WTC11 (cell line): ENCODE results near the gene FXYD3. TPM values are rescaled to one million over a fixed set of nuclear protein-coding genes. Genes with fewer than 3 reads are reported as not detected.

Experiments used
- ATAC-seq: fragments of 200-7000 bp; cut with Tn5 transposase; 2 replicates; pipeline ENCODE4 v1.10.0; 2021; ENCODE audit warnings: mild to moderate bottlenecking, moderate library complexity
- CTCF ChIA-PET: fragments of 300-600 bp; sonication (Branson Sonifier 250); formaldehyde crosslinking; loops from one replicate; lab custom pipeline; 2021; ENCODE audit warnings: antibody characterized with exemption; lab: Charles Lee
- POLR2A ChIA-PET: fragments of 350-600 bp; sonication (Branson Sonifier 250); formaldehyde crosslinking; loops from one replicate; lab custom pipeline; 2021; ENCODE audit warnings: antibody characterized with exemption; lab: Charles Lee
- DNase-seq: peaks from one replicate; pipeline ENCODE4 v3.0.0; 2021; ENCODE audit warnings: low spot score
- H3K27ac Mint-ChIP-seq: 2 replicates; pipeline ENCODE4 v1.8.0; 2021; ENCODE audit warnings: mixed read lengths
- H3K27me3 Mint-ChIP-seq: 2 replicates; pipeline ENCODE4 v1.8.0; 2021; ENCODE audit warnings: low read depth, mild to moderate bottlenecking, moderate library complexity, mixed read lengths
- H3K36me3 Mint-ChIP-seq: 2 replicates; pipeline ENCODE4 v1.8.0; 2021; ENCODE audit warnings: mixed read lengths
- H3K4me1 Mint-ChIP-seq: 2 replicates; pipeline ENCODE4 v1.8.0; 2022; ENCODE audit warnings: mixed read lengths
- H3K4me3 Mint-ChIP-seq: 2 replicates; pipeline ENCODE4 v1.8.0; 2021; ENCODE audit warnings: mild to moderate bottlenecking, moderate library complexity, mixed read lengths
- H3K9me3 Mint-ChIP-seq: 2 replicates; pipeline ENCODE4 v1.8.0; 2021; ENCODE audit warnings: mixed read lengths
- ATF1 ChIP-seq: sonication (generic); formaldehyde crosslinking; IDR thresholded peaks from 2 replicates; pipeline ENCODE4 v1.8.1; 2023; ENCODE audit warnings: mild to moderate bottlenecking, moderate library complexity, missing genetic modification reagents
- EMX1 ChIP-seq: fragments of 250-450 bp; sonication (Bioruptor Pico); IDR thresholded peaks from 2 replicates; pipeline ENCODE4 v1.8.0; 2021; ENCODE audit warnings: mild to moderate bottlenecking
- FOXK1 ChIP-seq: sonication (generic); formaldehyde crosslinking; IDR thresholded peaks from 2 replicates; pipeline ENCODE4 v1.8.0; 2022; ENCODE audit warnings: mild to moderate bottlenecking, moderate library complexity, missing genetic modification reagents
- HMGA2 ChIP-seq: fragments of 250-450 bp; sonication (Bioruptor Pico); IDR thresholded peaks from 2 replicates; pipeline ENCODE4 v1.4.0; 2021; ENCODE audit warnings: mild to moderate bottlenecking, moderate library complexity
- MYBL2 ChIP-seq: sonication (generic); formaldehyde crosslinking; IDR thresholded peaks from 2 replicates; pipeline ENCODE4 v1.8.1; 2023; ENCODE audit warnings: mild to moderate bottlenecking, moderate library complexity, missing genetic modification reagents
- NR1H2 ChIP-seq: sonication (generic); formaldehyde crosslinking; IDR thresholded peaks from 2 replicates; pipeline ENCODE4 v1.9.0; 2021; ENCODE audit warnings: mild to moderate bottlenecking, moderate library complexity, missing genetic modification reagents
- NR2C2 ChIP-seq: sonication (generic); formaldehyde crosslinking; IDR thresholded peaks from 2 replicates; pipeline ENCODE4 v1.8.0; 2022; ENCODE audit warnings: mild to moderate bottlenecking, missing genetic modification reagents
- NR3C1 ChIP-seq: sonication (generic); formaldehyde crosslinking; conservative IDR thresholded peaks from 2 replicates; pipeline ENCODE4 v1.8.1; 2023; ENCODE audit warnings: low read depth, mild to moderate bottlenecking, missing genetic modification reagents
- PRRX2 ChIP-seq: fragments of 250-450 bp; sonication (Bioruptor Pico); IDR thresholded peaks from 2 replicates; pipeline ENCODE4 v1.8.0; 2021; ENCODE audit warnings: mild to moderate bottlenecking
- SMAD3 ChIP-seq: sonication (generic); formaldehyde crosslinking; IDR thresholded peaks from 2 replicates; pipeline ENCODE4 v1.8.0; 2022; ENCODE audit warnings: missing genetic modification reagents, mild to moderate bottlenecking, borderline replicate concordance
- SOX15 ChIP-seq: fragments of 250-450 bp; sonication (Bioruptor Pico); IDR thresholded peaks from 2 replicates; pipeline ENCODE4 v1.9.0; 2021; ENCODE audit warnings: mild to moderate bottlenecking
- TCF7 ChIP-seq: sonication (generic); formaldehyde crosslinking; IDR thresholded peaks from 2 replicates; pipeline ENCODE4 v1.8.0; 2022; ENCODE audit warnings: mild to moderate bottlenecking, low read depth, missing genetic modification reagents, moderate library complexity
- ZNF138 ChIP-seq: sonication (generic); formaldehyde crosslinking; conservative IDR thresholded peaks from 2 replicates; pipeline ENCODE4 v1.8.1; 2022; ENCODE audit warnings: mild to moderate bottlenecking, moderate library complexity, missing genetic modification reagents
- ZNF219 ChIP-seq: sonication (generic); formaldehyde crosslinking; IDR thresholded peaks from 2 replicates; pipeline ENCODE4 v1.8.0; 2023; ENCODE audit warnings: missing genetic modification reagents, mild to moderate bottlenecking, borderline replicate concordance
- ZNF232 ChIP-seq: sonication (generic); formaldehyde crosslinking; IDR thresholded peaks from 2 replicates; pipeline ENCODE4 v1.8.0; 2022; ENCODE audit warnings: mild to moderate bottlenecking, missing genetic modification reagents
- ZNF425 ChIP-seq: fragments of 250-450 bp; sonication (Bioruptor Pico); conservative IDR thresholded peaks from 2 replicates; pipeline ENCODE4 v1.9.0; 2021; ENCODE audit warnings: mild to moderate bottlenecking
- ZNF512 ChIP-seq: sonication (generic); formaldehyde crosslinking; IDR thresholded peaks from 2 replicates; pipeline ENCODE4 v1.8.1; 2022; ENCODE audit warnings: missing genetic modification reagents, borderline replicate concordance
- ZSCAN18 ChIP-seq: fragments of 250-450 bp; sonication (Bioruptor Pico); IDR thresholded peaks from 2 replicates; pipeline ENCODE4 v2.1.2; 2022; ENCODE audit warnings: mild to moderate bottlenecking, moderate library complexity
- total RNA-seq: library from RNA; stranded (reverse); gene quantifications from 3 replicates; pipeline ENCODE4 v1.2.3, GENCODE V29; 2021
- TF ChIP-seq, protein P1 (sequence below): sonication (generic); formaldehyde crosslinking; IDR thresholded peaks from 2 replicates; pipeline ENCODE4 v1.8.0; 2022; ENCODE audit warnings: mild to moderate bottlenecking, missing genetic modification reagents
- TF ChIP-seq, protein P2 (sequence below): sonication (generic); formaldehyde crosslinking; IDR thresholded peaks from 2 replicates; pipeline ENCODE4 v1.8.1; 2022; ENCODE audit warnings: low read depth, missing genetic modification reagents, borderline replicate concordance
- TF ChIP-seq, protein P3 (sequence below): sonication (generic); formaldehyde crosslinking; conservative IDR thresholded peaks from 2 replicates; pipeline ENCODE4 v1.8.1; 2023; ENCODE audit warnings: mild to moderate bottlenecking, low read depth, missing genetic modification reagents, moderate library complexity

FXYD3 gene
- total RNA-seq, 1 experiment from 2014 or later, result 1.8 TPM

- peaks cover 7% of the 10 kb centered on the region for H3K9me3 Mint-ChIP-seq
- ChIA-PET CTCF (interaction anchor here (0.6 to 2.4 kb wide), 5 partner anchors 10 to 36 kb away, joined by 3 to 11 read pairs (median 9); no protein-coding TSS in a partner anchor), POLR2A (interaction anchor here (0.9 kb wide), 1 partner anchor 13 kb away, joined by 3 read pairs; no protein-coding TSS in a partner anchor)
- no peak for DNase-seq
- TF ChIP-seq ZNF232 (no peak), ZNF219 (CRISPR knock-in tag) (no peak), SOX15 (no peak), TCF7 (CRISPR knock-in tag) (no peak), ZNF138 (CRISPR knock-in tag) (no peak), MYBL2 (CRISPR knock-in tag) (no peak), ATF1 (CRISPR knock-in tag) (no peak), SMAD3 (CRISPR knock-in tag) (no peak), EMX1 (CRISPR knock-in tag) (no peak), ZNF512 (CRISPR knock-in tag) (no peak), PRRX2 (no peak), HMGA2 (CRISPR knock-in tag) (no peak), NR1H2 (no peak), NR3C1 (CRISPR knock-in tag) (no peak)
- TF ChIP-seq, protein P1, sequence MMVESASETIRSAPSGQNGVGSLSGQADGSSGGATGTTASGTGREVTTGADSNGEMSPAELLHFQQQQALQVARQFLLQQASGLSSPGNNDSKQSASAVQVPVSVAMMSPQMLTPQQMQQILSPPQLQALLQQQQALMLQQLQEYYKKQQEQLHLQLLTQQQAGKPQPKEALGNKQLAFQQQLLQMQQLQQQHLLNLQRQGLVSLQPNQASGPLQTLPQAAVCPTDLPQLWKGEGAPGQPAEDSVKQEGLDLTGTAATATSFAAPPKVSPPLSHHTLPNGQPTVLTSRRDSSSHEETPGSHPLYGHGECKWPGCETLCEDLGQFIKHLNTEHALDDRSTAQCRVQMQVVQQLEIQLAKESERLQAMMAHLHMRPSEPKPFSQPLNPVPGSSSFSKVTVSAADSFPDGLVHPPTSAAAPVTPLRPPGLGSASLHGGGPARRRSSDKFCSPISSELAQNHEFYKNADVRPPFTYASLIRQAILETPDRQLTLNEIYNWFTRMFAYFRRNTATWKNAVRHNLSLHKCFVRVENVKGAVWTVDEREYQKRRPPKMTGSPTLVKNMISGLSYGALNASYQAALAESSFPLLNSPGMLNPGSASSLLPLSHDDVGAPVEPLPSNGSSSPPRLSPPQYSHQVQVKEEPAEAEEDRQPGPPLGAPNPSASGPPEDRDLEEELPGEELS (CRISPR knock-in tag), result no peak
- TF ChIP-seq, protein P2, sequence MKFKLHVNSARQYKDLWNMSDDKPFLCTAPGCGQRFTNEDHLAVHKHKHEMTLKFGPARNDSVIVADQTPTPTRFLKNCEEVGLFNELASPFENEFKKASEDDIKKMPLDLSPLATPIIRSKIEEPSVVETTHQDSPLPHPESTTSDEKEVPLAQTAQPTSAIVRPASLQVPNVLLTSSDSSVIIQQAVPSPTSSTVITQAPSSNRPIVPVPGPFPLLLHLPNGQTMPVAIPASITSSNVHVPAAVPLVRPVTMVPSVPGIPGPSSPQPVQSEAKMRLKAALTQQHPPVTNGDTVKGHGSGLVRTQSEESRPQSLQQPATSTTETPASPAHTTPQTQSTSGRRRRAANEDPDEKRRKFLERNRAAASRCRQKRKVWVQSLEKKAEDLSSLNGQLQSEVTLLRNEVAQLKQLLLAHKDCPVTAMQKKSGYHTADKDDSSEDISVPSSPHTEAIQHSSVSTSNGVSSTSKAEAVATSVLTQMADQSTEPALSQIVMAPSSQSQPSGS, result no peak
- TF ChIP-seq, protein P3, sequence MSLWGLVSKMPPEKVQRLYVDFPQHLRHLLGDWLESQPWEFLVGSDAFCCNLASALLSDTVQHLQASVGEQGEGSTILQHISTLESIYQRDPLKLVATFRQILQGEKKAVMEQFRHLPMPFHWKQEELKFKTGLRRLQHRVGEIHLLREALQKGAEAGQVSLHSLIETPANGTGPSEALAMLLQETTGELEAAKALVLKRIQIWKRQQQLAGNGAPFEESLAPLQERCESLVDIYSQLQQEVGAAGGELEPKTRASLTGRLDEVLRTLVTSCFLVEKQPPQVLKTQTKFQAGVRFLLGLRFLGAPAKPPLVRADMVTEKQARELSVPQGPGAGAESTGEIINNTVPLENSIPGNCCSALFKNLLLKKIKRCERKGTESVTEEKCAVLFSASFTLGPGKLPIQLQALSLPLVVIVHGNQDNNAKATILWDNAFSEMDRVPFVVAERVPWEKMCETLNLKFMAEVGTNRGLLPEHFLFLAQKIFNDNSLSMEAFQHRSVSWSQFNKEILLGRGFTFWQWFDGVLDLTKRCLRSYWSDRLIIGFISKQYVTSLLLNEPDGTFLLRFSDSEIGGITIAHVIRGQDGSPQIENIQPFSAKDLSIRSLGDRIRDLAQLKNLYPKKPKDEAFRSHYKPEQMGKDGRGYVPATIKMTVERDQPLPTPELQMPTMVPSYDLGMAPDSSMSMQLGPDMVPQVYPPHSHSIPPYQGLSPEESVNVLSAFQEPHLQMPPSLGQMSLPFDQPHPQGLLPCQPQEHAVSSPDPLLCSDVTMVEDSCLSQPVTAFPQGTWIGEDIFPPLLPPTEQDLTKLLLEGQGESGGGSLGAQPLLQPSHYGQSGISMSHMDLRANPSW (CRISPR knock-in tag), result no peak
- 0 out of 2 replicates have a peak, but pooled peaks cover 3% of the 10 kb centered on the region for H3K36me3 Mint-ChIP-seq
- no peak for ATAC-seq
- H3K4me3 Mint-ChIP-seq, result no peak overlapping the region
- H3K4me1 Mint-ChIP-seq, result peaks cover 12% of the 10 kb centered on the region
- no peaks in the 10 kb centered on the region; the same call in 1 of the 2 replicates for H3K27me3 Mint-ChIP-seq
- H3K27ac Mint-ChIP-seq, result no peak overlapping the region
Measured at GRCh38 chr19:35079826-35080225, 35.8 kb upstream of the FXYD3 start.

DNA sequence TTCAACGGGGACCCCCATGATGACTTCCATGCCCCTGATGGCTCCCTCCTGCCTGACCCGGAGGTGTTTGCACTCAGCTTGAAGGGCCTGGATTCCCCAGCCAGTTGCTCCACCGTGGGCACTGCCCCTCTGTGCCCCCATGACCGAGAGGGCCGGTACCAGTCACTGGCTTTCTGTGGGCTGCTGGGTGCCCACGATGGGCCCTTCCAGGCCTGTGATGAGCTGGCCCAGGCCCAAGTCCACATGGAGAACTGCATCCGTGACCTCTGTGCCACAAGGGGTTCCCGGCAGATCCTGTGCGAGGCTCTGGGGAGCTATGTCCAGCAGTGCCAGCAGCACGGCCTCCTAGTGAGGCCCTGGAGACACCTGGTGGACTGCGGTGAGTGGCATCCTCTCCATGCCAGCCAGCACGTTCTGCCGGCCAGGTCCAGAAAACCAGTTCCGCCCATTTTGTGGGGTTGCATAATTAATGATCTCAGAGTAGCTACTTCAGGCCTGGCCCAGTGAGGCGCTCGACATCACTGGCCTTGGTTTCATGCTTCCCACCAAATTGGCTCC lies 34.9 kb upstream of the FXYD3 start:
- no peak for ATAC-seq
- DNase-seq, result no peak
- H3K27ac Mint-ChIP-seq, result no peak overlapping the region
- peaks cover 7% of the 10 kb centered on the region for H3K9me3 Mint-ChIP-seq
- H3K36me3 Mint-ChIP-seq, result 0 out of 2 replicates have a peak, but pooled peaks cover 3% of the 10 kb centered on the region
- H3K4me1 Mint-ChIP-seq, result peaks cover 9% of the 10 kb centered on the region
- ChIA-PET CTCF (interaction anchor here (1.2 to 2.4 kb wide), 6 partner anchors 10 to 60 kb away, joined by 3 to 11 read pairs (median 8); no protein-coding TSS in a partner anchor), POLR2A (interaction anchor here (0.9 kb wide), 1 partner anchor 14 kb away, joined by 3 read pairs; no protein-coding TSS in a partner anchor)
- H3K27me3 Mint-ChIP-seq, result no peaks in the 10 kb centered on the region; the same call in 1 of the 2 replicates
- H3K4me3 Mint-ChIP-seq, result no peak overlapping the region
- TF ChIP-seq ZSCAN18 (CRISPR knock-in tag), result no peak
- TF ChIP-seq NR2C2, result no peak
- no peak for TF ChIP-seq MYBL2 (CRISPR knock-in tag)
- no peak for TF ChIP-seq ZNF425 (CRISPR knock-in tag)
- TF ChIP-seq ZNF219 (CRISPR knock-in tag), result no peak
- no peak for TF ChIP-seq FOXK1 (CRISPR knock-in tag)
- TF ChIP-seq, protein P1 (CRISPR knock-in tag), result no peak
- no peak for TF ChIP-seq NR1H2
